HUES48 (cell line): ENCODE measurements around the gene GSTO1.
"Not testable (repeated sequence)": the region's sequence is repeated elsewhere in the genome, so short reads cannot be mapped to it uniquely, and the experiment has no call there.

ENCODE experiments used
- H3K27ac ChIP-seq: one replicate; pipeline ENCODE4 v1.7.0; 2013; ENCODE audit warnings: low read depth, low read length, inconsistent platforms
- H3K27me3 ChIP-seq: 2 replicates; pipeline ENCODE4 v1.6.1; 2013; ENCODE audit warnings: mild to moderate bottlenecking, low read length; ENCODE audit not compliant: control insufficient read depth, insufficient read depth
- H3K36me3 ChIP-seq: 2 replicates; pipeline ENCODE4 v1.6.1; 2013; ENCODE audit warnings: low read length; ENCODE audit not compliant: control insufficient read depth, insufficient read depth
- H3K4me1 ChIP-seq: 2 replicates; pipeline ENCODE4 v1.6.1; 2013; ENCODE audit warnings: mild to moderate bottlenecking, low read length; ENCODE audit not compliant: control insufficient read depth, insufficient read depth
- H3K4me3 ChIP-seq: 2 replicates; pipeline ENCODE4 v1.5.1; 2013; ENCODE audit warnings: mild to moderate bottlenecking, low read depth, low read length
- H3K9ac ChIP-seq: 2 replicates; pipeline ENCODE4 v1.6.1; 2013; ENCODE audit warnings: mild to moderate bottlenecking, low read depth, low read length, moderate library complexity
- H3K9me3 ChIP-seq: 2 replicates; pipeline ENCODE4 v1.6.1; 2013; ENCODE audit warnings: low read length; ENCODE audit not compliant: control insufficient read depth, insufficient read depth

The GSTO1 gene

GRCh38 chr10:104233817-104234216 lies 20.9 kb upstream of the GSTO1 start:
- Histone ChIP-seq H3K9ac (no peak overlapping the region), H3K27ac (no peak overlapping the region), H3K27me3 (no peaks in the 10 kb centered on the region), H3K36me3 (no peaks in the 10 kb centered on the region), H3K4me3 (no peak overlapping the region), H3K4me1 (0 out of 2 replicates have a peak, but pooled peaks cover 2% of the 10 kb centered on the region), H3K9me3 (peaks cover 5% of the 10 kb centered on the region)

- Histone ChIP-seq H3K4me3 (no peak overlapping the region), H3K27me3 (no peaks in the 10 kb centered on the region), H3K27ac (no peak overlapping the region), H3K9me3 (peaks cover 5% of the 10 kb centered on the region), H3K36me3 (no peaks in the 10 kb centered on the region), H3K4me1 (0 out of 2 replicates have a peak, but pooled peaks cover 2% of the 10 kb centered on the region), H3K9ac (no peak overlapping the region)
Measured at GRCh38 chr10:104234934-104235333, 19.8 kb upstream of the GSTO1 start.

- H3K9me3 ChIP-seq, result peaks cover 5% of the 10 kb centered on the region
- H3K9ac ChIP-seq, result no peak overlapping the region
- H3K27ac ChIP-seq, result no peak overlapping the region
- 0 out of 2 replicates have a peak, but pooled peaks cover 2% of the 10 kb centered on the region for H3K4me1 ChIP-seq
- no peaks in the 10 kb centered on the region for H3K27me3 ChIP-seq
- H3K36me3 ChIP-seq, result no peaks in the 10 kb centered on the region
- no peak overlapping the region for H3K4me3 ChIP-seq
Measured at GRCh38 chr10:104235801-104236200, 18.9 kb upstream of the GSTO1 start.

- no peak overlapping the region for H3K4me3 ChIP-seq
- H3K27ac ChIP-seq, result no peak overlapping the region
- H3K36me3 ChIP-seq, result no peaks in the 10 kb centered on the region
- H3K9ac ChIP-seq, result no peak overlapping the region
- 0 out of 2 replicates have a peak, but pooled peaks cover under 1% of the 10 kb centered on the region for H3K9me3 ChIP-seq
- H3K4me1 ChIP-seq, result no peaks in the 10 kb centered on the region
- H3K27me3 ChIP-seq, result no peaks in the 10 kb centered on the region
Measured at GRCh38 chr10:104240078-104240477, 14.6 kb upstream of the GSTO1 start.

- Histone ChIP-seq H3K4me3 (no peak overlapping the region), H3K9me3 (no peaks in the 10 kb centered on the region), H3K27ac (no peak overlapping the region), H3K9ac (no peak overlapping the region), H3K27me3 (no peaks in the 10 kb centered on the region), H3K4me1 (no peaks in the 10 kb centered on the region), H3K36me3 (no peaks in the 10 kb centered on the region)
Measured at GRCh38 chr10:104242545-104242944, 12.1 kb upstream of the GSTO1 start.

- not testable (repeated sequence) for H3K4me3 ChIP-seq, H3K9me3 ChIP-seq, H3K27me3 ChIP-seq, H3K27ac ChIP-seq, H3K4me1 ChIP-seq, H3K36me3 ChIP-seq, H3K9ac ChIP-seq
Measured at GRCh38 chr10:104243009-104243408, 11.7 kb upstream of the GSTO1 start.

GRCh38 chr10:104243512-104243911 lies 11.2 kb upstream of the GSTO1 start:
- Histone ChIP-seq H3K9ac (no peak overlapping the region), H3K27ac (no peak overlapping the region), H3K36me3 (no peaks in the 10 kb centered on the region), H3K4me3 (no peak overlapping the region), H3K4me1 (no peaks in the 10 kb centered on the region), H3K27me3 (no peaks in the 10 kb centered on the region), H3K9me3 (no peaks in the 10 kb centered on the region)

- Histone ChIP-seq H3K9ac (no peak overlapping the region), H3K9me3 (no peaks in the 10 kb centered on the region), H3K36me3 (no peaks in the 10 kb centered on the region), H3K27me3 (no peaks in the 10 kb centered on the region), H3K4me3 (no peak overlapping the region), H3K4me1 (no peaks in the 10 kb centered on the region), H3K27ac (no peak overlapping the region)
Measured at GRCh38 chr10:104245066-104245632, 9.5 kb upstream of the GSTO1 start.

GRCh38 chr10:104246976-104247375 lies 7.7 kb upstream of the GSTO1 start:
- H3K4me1 ChIP-seq, result peaks cover 10% of the 10 kb centered on the region

GRCh38 chr10:104247513-104248146 lies 7.1 kb upstream of the GSTO1 start:
- Histone ChIP-seq H3K27me3 (peaks cover 3% of the 10 kb centered on the region; the same call in 1 of the 2 replicates), H3K27ac (no peak overlapping the region)

More at GRCh38 chr10:104246976-104247375, 7.7 kb upstream of the GSTO1 start:
- H3K27ac ChIP-seq, result no peak overlapping the region
- no peaks in the 10 kb centered on the region for H3K36me3 ChIP-seq
- H3K9ac ChIP-seq, result no peak overlapping the region
- H3K4me3 ChIP-seq, result no peak overlapping the region
- H3K27me3 ChIP-seq, result no peaks in the 10 kb centered on the region
- no peaks in the 10 kb centered on the region for H3K9me3 ChIP-seq

GRCh38 chr10:104248931-104249330 lies 5.8 kb upstream of the GSTO1 start:
- peaks cover 28% of the 10 kb centered on the region for H3K4me1 ChIP-seq
- not testable (repeated sequence) for H3K27ac ChIP-seq, H3K36me3 ChIP-seq, H3K9me3 ChIP-seq, H3K4me3 ChIP-seq, H3K9ac ChIP-seq, H3K27me3 ChIP-seq

More at GRCh38 chr10:104247513-104248146, 7.1 kb upstream of the GSTO1 start:
- H3K36me3 ChIP-seq, result no peaks in the 10 kb centered on the region
- no peak overlapping the region for H3K9ac ChIP-seq
- peaks cover 15% of the 10 kb centered on the region for H3K4me1 ChIP-seq
- H3K4me3 ChIP-seq, result no peak overlapping the region
- no peaks in the 10 kb centered on the region for H3K9me3 ChIP-seq
